Measurements from ENCODE around the gene RUNX1. TPM values are rescaled to one million over a fixed set of nuclear protein-coding genes. Genes with fewer than 3 reads are reported as not detected.

RUNX1 gene
- polyA plus RNA-seq, 1 of the 3 experiments (the other 2 are of a cell fraction) = 17.1 TPM

DNA sequence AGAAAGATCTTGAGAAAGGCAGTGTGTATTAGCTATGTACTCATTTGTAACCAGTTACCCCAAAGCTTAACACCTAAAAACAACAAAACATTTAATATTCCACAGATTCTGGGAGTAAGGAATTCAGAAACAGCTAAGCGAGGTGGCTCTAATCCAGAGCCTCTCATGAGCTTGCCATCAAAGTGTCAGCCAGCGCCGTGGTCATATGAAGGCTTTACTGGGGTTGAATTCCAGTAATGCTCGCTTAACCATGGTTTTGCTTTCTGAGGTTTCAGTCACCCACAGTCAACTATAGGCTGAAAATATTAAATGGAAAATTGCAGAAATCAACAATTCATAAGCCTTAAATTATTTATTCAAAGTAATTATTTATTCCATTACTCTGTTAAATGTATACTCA, 278.5 kb downstream of the RUNX1 start:
- no peaks in the 10 kb centered on the region for H4K20me1 ChIP-seq (ENCODE audit: insufficient read depth)
- no peak overlapping the region for H2AFZ ChIP-seq (ENCODE audit: low read depth)
- POLR2A ChIA-PET = no interaction called here
- no peaks in the 10 kb centered on the region; a peak in 1 of 4 replicates for H3K4me1 ChIP-seq (ENCODE audit: control insufficient read depth in 1 of 2, insufficient read depth in 2 of 2, low read depth in 1 of 2, low read length in 1 of 2)
- CTCF ChIA-PET = no interaction called here
- H3F3A ChIP-seq (replicated peaks; ENCODE audit: insufficient read depth) = no peaks in the 10 kb centered on the region
- no peaks in the 10 kb centered on the region; the same call in 1 of the 2 replicates for H3K9me3 ChIP-seq
- no peak overlapping the region for H3K27ac ChIP-seq (ENCODE audit: low read depth in 2 of 2, low read length in 1 of 2)
- TF ChIP-seq, protein P1, sequence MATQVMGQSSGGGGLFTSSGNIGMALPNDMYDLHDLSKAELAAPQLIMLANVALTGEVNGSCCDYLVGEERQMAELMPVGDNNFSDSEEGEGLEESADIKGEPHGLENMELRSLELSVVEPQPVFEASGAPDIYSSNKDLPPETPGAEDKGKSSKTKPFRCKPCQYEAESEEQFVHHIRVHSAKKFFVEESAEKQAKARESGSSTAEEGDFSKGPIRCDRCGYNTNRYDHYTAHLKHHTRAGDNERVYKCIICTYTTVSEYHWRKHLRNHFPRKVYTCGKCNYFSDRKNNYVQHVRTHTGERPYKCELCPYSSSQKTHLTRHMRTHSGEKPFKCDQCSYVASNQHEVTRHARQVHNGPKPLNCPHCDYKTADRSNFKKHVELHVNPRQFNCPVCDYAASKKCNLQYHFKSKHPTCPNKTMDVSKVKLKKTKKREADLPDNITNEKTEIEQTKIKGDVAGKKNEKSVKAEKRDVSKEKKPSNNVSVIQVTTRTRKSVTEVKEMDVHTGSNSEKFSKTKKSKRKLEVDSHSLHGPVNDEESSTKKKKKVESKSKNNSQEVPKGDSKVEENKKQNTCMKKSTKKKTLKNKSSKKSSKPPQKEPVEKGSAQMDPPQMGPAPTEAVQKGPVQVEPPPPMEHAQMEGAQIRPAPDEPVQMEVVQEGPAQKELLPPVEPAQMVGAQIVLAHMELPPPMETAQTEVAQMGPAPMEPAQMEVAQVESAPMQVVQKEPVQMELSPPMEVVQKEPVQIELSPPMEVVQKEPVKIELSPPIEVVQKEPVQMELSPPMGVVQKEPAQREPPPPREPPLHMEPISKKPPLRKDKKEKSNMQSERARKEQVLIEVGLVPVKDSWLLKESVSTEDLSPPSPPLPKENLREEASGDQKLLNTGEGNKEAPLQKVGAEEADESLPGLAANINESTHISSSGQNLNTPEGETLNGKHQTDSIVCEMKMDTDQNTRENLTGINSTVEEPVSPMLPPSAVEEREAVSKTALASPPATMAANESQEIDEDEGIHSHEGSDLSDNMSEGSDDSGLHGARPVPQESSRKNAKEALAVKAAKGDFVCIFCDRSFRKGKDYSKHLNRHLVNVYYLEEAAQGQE (IDR thresholded peaks at IDR 0.05; ENCODE audit: low read depth, low read length) = no peak
- TF ChIP-seq GATA2 (CRISPR knock-in tag; IDR thresholded peaks at IDR 0.05) = no peak
- TF ChIP-seq NRF1 (IDR thresholded peaks at IDR 0.05; ENCODE audit: low read depth, low read length) = no peak
- TF ChIP-seq, protein P2, sequence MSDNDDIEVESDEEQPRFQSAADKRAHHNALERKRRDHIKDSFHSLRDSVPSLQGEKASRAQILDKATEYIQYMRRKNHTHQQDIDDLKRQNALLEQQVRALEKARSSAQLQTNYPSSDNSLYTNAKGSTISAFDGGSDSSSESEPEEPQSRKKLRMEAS (IDR thresholded peaks at IDR 0.05; ENCODE audit: low read depth) = no peak
- TF ChIP-seq RAD21 (IDR thresholded peaks at IDR 0.05; ENCODE audit: low read length) = no peak
- no peak for TF ChIP-seq FOSL2 (IDR thresholded peaks at IDR 0.05; ENCODE audit: borderline replicate concordance, low read depth)
- no peak for TF ChIP-seq TEAD4 (IDR thresholded peaks at IDR 0.05; ENCODE audit: borderline replicate concordance, insufficient read depth)
- TF ChIP-seq, protein P3, sequence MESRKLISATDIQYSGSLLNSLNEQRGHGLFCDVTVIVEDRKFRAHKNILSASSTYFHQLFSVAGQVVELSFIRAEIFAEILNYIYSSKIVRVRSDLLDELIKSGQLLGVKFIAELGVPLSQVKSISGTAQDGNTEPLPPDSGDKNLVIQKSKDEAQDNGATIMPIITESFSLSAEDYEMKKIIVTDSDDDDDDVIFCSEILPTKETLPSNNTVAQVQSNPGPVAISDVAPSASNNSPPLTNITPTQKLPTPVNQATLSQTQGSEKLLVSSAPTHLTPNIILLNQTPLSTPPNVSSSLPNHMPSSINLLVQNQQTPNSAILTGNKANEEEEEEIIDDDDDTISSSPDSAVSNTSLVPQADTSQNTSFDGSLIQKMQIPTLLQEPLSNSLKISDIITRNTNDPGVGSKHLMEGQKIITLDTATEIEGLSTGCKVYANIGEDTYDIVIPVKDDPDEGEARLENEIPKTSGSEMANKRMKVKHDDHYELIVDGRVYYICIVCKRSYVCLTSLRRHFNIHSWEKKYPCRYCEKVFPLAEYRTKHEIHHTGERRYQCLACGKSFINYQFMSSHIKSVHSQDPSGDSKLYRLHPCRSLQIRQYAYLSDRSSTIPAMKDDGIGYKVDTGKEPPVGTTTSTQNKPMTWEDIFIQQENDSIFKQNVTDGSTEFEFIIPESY (IDR thresholded peaks at IDR 0.05; ENCODE audit: borderline replicate concordance, low read depth) = no peak
- no peak for TF ChIP-seq MEF2A (IDR thresholded peaks at IDR 0.05; ENCODE audit: borderline replicate concordance, low read depth)
- no peak for TF ChIP-seq POLR2AphosphoS5 (IDR thresholded peaks at IDR 0.05; ENCODE audit: low read depth, low read length)
- TF ChIP-seq YY1 (IDR thresholded peaks at IDR 0.05; ENCODE audit: low read depth) = no peak
- TF ChIP-seq, protein P4, sequence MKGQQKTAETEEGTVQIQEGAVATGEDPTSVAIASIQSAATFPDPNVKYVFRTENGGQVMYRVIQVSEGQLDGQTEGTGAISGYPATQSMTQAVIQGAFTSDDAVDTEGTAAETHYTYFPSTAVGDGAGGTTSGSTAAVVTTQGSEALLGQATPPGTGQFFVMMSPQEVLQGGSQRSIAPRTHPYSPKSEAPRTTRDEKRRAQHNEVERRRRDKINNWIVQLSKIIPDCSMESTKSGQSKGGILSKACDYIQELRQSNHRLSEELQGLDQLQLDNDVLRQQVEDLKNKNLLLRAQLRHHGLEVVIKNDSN (IDR thresholded peaks at IDR 0.05; ENCODE audit: borderline replicate concordance, low read depth) = no peak
- no peak for TF ChIP-seq RCOR1 (IDR thresholded peaks at IDR 0.05; ENCODE audit: low read length)
- TF ChIP-seq GABPA (IDR thresholded peaks at IDR 0.05; ENCODE audit: low read depth) = no peak
- TF ChIP-seq, protein P5, sequence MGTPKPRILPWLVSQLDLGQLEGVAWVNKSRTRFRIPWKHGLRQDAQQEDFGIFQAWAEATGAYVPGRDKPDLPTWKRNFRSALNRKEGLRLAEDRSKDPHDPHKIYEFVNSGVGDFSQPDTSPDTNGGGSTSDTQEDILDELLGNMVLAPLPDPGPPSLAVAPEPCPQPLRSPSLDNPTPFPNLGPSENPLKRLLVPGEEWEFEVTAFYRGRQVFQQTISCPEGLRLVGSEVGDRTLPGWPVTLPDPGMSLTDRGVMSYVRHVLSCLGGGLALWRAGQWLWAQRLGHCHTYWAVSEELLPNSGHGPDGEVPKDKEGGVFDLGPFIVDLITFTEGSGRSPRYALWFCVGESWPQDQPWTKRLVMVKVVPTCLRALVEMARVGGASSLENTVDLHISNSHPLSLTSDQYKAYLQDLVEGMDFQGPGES (IDR thresholded peaks at IDR 0.05; ENCODE audit: low read depth, low read length) = no peak
- no peak for TF ChIP-seq CHD2 (IDR thresholded peaks at IDR 0.05; ENCODE audit: low read length, partially characterized antibody)
- H3K9me2 ChIP-seq = no peaks in the 10 kb centered on the region
- no peak overlapping the region for H3K4me2 ChIP-seq
- no peaks in the 10 kb centered on the region for H3K79me2 ChIP-seq (ENCODE audit: insufficient read depth)
- no peak overlapping the region for H3K9ac ChIP-seq
- H3K27me3 ChIP-seq (ENCODE audit: insufficient read depth) = no peaks in the 10 kb centered on the region
- 86% methylated on average over 4 of the region's 4 CpGs for WGBS (ENCODE audit: low lambda C conversion rate)
- no peak overlapping the region for H3K4me3 ChIP-seq (ENCODE audit: low read depth in 2 of 2, low read length in 1 of 2)
- no peak for DNase-seq
- no peaks in the 10 kb centered on the region for H3K36me3 ChIP-seq (replicated peaks in 1 of 2; ENCODE audit: control insufficient read depth in 1 of 2, insufficient read depth in 2 of 2, low read length in 1 of 2)
